GM21528 (cell line): Measurements from ENCODE around the gene PRRG3.

Experiments
- ATAC-seq: cut with Tn5 transposase; IDR thresholded peaks from one replicate; pipeline ENCODE4 v1.9.1; 2021; ENCODE audit warnings: mild to moderate bottlenecking, moderate library complexity; ENCODE audit not compliant: unreplicated experiment, low FRiP score

PRRG3 gene

DNA sequence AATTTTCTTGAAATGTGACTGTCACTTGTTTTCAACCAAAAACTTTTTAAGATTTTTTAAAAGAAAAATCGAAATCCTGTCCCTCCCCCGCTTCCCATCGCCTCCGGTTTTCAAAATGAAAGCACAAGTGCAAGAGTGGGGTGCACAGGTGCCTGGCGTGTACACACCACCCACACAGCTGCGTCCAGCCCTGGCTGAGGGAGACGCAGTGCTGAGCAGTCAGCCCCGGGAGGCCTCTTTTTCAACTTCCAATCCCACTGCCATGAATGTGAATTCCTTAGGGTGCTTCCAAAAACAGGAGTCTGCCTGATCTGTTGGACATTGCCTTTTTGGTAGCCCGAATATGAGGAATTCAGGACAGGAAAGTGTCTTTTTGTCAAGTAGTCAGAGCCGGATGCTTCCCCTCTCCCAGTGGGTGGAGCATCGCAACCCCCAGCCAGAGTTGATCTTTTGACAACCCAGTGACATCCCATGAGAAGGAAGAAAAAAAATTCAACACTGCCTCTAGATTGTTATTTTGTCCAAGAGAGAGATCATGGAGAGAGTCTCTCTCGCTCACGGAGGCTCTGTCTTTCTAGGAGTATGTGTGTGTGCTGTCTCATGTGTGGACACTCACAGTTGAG, 8.9 kb downstream of the PRRG3 start:
- ATAC-seq = no peak

DNA sequence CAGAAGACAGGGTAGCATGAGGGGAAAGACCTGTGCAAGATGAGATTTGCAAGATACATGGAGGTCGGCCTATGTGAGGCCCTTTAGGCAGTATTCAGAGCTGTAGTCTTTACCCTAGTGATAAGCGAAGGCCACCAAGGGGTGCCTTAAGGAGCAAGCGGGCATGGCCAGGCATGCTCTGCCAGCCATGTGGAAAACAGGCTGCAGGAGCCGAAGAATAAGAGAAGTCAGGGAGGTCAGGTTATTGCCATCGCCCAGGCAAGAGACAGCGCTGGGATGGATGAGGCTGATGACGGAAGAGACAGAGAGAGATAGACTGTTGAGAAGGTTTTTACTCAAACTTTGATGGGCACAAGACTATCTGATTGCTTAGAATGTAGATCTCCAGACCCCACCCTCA, 13.6 kb downstream of the PRRG3 start:
- ATAC-seq = no peak

DNA sequence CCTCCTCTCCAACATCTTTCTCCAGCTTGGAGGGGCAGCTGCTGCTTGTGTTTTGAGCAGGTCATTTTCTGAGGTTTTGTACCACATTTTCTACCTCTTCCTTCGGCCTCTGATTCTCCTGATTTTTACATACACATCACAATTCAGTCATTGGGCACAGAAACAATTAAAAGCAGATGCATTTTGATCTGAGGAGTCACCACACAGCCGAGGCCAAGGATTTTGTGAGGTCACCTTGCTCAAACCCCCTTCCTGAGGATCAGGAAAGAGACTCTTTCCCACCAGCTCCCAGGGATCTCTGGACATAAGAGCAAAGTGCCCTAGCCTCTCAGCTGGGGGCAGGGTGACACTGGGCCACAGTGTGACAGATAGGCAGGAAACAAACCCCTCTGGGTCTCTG, 15.2 kb downstream of the PRRG3 start:
- ATAC-seq = no peak

DNA sequence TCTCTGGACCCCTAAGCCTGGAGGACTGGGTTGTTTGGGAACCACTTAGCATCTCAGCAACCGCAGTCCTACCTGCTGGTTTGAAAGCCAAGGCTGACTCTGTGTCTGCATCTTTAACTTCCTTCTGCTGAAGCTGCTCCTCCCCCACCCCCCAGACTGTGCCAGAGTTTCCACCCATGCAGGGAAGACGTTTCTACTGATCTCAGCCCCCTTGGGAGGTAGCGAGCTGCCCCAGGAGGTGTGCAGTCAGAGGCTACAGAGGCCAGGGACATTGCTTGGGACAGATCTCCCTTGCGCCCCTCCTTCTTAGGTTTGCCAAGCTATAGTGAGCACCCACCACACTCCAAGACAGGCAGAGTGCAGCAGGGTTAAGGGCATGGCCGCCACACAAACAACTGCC, 15.9 kb downstream of the PRRG3 start:
- no peak for ATAC-seq

DNA sequence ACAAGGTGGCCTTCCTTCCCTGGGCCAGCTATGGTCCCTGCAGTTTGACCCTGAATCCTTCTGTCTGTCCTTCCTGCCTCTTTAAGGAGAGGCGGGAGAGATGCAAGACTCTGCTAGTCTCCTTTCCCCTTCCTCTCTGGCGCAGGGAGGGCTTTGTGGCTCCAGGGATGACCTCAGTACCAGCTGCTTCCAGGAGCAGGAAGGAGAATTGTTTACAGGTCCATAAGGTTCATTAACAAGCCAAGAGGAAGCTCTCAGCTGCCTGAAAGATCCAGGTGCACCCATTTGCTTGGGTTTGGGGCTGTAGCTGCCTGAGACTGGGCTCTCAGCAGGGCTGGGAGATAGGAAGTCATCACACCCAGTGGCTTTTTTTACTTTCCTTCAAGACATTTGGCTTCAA, 16.5 kb downstream of the PRRG3 start:
- ATAC-seq = no peak

DNA sequence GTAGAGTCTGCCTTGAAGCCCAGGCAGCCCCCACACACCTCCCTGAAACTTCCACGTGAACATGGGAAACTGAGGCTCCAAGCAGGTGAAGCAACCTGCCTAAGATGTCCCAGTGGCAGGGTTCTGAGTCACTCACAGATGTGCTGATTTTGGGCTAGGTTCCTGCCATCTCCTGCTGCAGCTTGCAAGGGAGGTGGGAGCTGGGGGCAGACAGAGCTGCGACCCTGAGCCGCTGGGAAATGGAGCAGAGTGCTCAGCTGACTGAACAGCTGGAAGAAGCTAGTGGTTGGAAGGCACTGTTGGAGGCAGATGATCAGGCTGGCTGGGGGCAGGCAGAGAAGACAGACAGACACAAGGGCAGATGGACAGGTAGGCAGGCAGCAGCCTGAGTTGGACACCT, 17.0 kb downstream of the PRRG3 start:
- no peak for ATAC-seq

DNA sequence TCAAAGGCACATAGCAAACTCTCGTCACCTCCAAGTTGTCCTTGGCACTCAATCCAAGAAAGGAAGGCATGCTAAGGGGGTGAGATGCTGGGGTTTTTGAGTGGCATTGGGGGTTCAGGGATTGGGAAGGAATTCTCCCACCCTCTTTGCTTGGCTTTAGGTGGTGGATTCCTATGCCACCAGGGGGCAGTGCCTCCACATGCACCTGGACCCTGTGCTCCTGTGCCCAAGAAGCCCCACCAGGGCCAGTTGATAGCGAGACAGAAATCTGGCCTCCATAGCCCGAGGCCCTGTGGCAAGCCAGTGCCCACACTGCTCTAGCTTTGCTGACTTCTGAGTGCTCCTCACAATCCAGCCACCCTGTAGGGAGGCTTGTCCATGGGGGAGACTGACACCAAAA, 18.6 kb downstream of the PRRG3 start:
- no peak for ATAC-seq

DNA sequence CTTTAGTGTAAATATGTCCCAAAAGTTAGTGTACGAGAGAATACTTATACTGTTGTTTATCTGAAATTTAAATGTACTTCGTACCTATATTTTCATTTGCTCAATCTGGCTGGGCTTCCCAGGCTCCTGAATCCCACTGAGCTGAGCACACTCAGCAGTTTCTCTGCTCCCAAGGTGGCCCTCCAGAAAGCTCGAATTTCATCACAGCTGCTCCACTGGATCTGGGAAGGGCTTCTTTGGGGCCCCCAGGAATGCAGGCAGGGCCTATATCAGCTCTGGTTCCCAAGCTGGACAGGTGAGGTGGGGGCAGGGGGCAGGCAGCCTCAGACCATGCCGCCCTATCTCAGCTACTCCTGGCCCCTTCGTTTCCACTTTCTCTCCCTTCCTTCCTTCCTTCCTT, 19.1 kb downstream of the PRRG3 start:
- ATAC-seq = no peak

DNA sequence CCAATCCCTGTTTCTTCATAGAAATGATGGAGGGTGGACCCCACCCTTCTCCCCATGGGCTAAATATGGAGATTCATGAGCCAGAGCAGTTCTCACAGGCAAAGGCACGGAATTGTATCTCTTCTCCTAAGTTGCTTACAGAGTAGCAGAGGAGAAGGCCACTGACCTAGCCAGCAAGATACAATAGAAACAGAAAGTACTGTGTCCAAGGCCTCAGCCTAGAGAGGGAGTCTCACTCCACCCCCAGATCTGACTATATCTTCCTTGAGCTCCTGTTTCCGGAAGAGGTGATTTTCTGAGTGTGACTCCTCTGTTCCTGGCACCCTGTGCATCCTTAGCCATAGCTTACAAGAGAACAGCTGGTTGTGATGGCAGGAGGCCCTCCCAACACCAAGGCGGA, 20.5 kb downstream of the PRRG3 start, which contains the start of gene FATE1:
Gene FATE1 (plus strand): TSS at position 284 of the 400 bp plus-strand sequence. CDS start 85 bp downstream, at position 369.
- no peak for ATAC-seq

DNA sequence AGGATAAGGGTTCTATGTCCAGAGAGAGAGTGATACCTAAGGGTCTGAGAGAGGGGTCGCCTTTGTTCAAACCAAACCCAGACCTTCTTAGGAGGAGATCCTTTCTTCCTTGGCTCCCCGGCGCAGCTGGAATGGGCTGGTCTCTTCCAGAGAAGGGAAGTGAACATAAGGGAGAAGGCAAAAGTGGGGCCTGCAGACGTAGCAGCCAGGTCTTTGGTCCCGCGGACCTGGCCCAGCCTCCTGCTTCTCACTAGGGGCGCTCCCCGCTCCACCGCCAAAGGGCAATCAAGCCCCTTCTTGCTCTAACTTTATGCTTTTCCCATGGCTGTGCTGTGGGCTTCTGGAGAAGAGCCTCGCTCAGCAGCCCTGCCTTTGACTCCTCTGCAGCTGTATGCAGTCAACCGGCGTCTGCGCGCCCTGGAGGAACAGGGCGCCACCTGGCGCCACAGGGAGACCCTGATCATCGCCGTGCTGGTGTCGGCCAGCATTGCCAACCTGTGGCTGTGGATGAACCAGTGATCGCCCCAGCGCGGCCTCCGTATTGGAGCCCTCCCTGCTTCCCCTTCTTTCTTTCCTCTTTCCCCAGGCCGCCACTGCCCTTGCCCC, 27.1 kb downstream of the PRRG3 start:
- ATAC-seq = no peak

DNA sequence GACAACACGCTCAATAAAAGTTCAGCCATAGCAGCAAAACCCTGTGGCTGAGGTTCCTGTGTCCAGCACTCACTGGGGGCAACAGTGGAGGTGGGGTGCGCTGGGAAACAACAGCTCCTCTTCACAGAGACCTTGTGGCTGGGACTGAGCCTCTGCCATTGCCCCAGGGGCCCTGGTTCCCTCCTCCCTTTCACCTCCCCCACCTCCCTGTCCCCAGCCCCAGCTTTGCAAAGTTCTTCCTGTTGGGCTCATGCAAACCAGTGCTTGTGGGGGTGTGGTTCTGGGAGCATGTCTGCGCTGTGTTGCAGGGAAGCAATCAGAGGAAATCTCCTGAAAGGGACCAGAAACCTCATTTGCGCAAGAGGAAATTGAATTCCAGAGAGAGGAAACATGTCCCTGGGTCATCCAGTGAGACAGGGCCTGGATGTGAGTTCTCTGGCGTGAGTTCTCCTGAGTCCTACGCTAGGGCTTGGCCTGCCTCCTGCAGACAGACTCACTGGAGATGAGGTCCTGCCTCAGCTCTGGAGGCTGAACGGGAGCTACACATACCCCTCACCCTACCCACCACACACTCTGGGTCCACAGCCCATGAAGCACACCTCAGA, 28.0 kb downstream of the PRRG3 start:
- ATAC-seq = no peak

DNA sequence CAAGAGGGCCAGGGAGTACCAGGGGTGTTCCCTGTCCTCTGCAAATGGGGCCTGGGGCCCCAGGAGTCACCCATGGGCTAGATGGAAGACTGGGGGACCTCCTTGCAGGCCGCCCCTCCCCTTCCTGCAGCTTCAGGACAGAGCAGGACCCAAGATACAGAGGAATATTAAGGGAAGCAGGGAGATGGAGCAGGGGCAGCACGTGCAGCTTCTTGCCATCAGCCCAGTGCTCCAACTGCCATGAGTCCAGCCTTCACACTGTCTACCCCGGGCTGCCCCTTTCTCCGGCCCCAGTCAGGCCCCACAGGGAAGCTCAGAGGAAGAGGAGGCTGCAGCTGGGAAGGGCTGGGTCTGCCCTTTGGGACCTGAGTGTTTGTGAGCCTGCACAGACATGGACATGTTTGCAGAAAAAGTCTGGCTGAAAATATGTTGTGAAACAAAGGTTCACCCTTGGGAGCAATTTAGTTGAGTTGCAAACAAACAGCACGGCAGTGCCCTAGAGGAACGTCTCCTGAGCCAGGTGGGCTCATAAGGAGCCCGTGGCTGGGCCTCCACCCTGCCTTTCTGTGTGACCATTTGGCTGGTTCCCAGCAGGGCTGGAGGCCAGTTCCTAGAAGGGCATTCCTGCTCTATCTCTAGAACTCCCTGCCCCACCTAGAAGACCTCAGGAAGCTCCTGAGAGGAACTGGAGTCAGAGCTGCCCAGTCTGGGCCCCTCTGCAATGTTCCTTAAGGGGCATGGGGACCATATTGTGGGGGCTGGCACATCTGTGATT, 29.5 kb downstream of the PRRG3 start:
- ATAC-seq = no peak

DNA sequence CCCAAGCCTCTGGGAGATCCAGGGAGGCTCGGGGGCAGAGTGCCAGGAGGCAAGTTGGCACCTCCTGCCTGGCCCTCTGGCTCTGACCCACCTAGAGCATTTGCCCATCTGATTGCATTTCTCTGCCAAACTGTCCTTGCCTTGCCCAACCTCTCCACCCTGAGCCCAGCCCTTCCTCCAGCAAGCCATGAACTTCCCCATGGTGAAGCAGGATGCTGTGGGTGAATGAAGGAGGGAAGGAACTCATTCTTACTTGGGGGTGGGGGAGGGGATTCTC, 30.0 kb downstream of the PRRG3 start:
- no peak for ATAC-seq

DNA sequence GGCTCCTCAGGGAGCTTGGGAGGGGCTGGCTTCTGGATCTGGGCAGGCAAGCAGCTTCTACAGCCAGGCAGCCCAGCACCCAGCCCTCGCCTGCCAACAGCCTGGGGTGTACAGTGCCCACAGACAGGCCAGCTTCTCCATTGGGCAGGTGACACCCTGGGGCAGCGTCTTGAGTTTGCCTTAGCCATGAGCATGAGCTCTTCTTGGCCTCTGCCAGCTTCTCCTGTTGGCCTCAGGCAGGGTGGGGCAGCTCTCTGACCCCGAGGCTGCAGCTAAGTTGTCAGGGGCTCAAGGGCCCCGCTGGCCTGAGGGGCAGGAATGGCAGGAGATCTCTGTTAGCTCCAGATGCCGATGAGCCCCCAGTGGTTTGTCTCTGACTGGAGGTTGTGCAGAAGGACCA, 31.5 kb downstream of the PRRG3 start:
- ATAC-seq = no peak

DNA sequence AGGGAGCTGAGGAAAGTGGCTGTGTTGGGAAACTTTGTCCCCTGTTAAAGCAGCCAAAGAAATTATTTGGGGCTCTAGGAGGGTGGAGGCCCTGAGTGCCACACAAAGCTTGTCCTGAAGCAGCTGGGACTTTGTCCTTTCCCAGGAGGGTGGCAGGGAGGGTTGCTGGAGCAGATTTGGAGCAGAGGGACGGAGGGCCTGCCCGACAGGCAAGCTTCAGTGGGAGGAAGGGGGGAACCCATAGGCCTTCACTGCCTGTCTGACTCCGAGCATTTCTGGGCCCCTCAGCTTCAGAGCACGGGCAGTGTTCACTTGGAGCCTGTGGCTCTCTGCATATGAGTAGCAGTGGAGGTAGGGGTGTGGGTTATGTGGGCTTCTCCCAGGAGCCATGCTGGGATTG, 32.1 kb downstream of the PRRG3 start:
- ATAC-seq = no peak

DNA sequence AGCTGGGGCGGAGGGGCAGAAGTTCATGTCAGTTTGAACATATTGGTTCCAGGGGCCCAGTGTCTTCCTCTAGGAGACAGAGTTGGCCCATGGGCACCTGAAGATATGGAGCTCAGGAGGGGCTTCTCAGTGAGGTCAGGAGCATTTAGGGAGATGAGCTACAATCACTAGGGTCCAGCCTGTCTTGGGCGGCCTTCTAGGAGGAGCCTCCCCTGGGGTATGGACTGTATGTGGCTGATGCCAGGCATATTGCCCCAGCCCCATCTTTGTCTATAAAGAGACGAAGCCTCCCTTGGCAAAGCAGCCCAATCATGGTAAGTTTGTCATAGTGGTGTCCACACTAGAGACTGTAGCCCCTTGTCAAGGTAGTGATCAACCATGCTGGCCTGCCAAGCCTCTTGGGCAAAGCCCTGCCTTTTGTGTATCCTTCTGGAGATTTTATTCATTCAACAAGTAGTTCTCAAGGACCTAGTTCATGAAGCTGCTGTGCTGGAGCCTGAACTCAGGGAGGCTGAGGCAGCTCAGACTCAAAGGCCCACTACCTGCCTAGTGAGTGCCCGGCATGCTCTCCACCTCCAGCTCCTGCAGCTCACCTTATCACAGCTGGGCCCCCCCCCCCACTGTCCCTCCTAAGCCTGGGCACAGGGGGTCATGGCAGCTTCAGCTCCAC, 33.9 kb downstream of the PRRG3 start:
- no peak for ATAC-seq

DNA sequence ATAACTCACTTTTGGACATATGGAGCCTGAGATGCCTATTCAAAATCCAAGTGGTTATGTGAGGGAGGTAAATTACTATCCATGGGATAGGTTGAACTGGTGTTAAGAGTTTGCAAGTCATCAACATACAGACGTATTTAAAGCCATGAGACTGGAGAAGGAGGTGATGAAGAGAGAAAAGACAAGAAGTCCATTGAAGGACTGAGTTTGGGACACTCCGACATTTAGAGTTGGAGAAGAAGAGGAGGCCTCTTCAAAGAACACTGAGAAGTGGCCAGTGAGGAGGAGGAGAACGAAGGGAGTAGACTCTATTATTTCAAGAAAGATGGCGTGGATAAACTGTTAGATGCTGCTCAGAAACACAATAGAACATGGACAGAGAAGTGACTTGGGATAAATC, 39.2 kb downstream of the PRRG3 start, which contains the start of gene CNGA2:
Gene CNGA2 (plus strand): TSS at position 301 of the 400 bp plus-strand sequence. CDS start 3,738 bp downstream, outside the sequence.
- ATAC-seq = no peak

DNA sequence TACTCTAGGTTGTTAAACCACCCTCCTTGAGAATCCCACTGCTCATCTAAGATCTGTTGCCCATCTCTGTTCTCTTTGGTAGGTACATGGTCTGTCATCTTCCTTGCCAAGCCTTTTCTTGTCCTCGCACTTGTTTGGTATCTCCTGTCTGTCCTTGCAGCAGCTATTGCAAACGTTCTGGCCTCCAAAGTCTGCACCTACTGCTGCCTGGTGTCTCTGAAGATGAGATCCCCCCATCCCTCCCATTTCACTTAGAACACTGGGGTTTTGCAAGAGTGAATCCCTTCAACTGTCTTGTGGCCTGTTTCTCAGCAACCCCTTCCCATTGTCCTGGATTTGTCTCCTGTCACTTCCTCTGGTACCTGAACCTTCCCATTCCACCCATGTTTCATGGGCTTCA, 40.0 kb downstream of the PRRG3 start:
- no peak for ATAC-seq

DNA sequence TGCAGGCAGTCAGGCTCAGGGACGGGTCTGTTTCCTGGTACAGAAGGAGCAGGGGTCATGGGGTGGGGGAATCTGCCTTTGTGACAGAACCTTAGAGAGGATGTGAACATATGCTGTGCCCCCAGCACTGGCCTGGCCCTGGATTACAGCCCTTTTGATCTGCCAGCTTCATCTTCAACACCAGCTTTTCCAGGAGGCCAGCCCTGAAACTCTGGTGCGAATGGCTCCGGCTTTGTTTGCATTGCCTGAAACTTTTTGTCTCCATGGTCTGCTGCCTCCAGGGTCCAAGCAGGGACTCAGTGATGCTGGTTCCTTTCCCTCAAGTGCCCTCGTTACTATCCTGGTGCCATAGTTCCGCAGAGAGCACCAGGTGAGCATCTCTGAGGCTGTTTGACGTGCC, 41.4 kb downstream of the PRRG3 start:
- ATAC-seq = no peak

DNA sequence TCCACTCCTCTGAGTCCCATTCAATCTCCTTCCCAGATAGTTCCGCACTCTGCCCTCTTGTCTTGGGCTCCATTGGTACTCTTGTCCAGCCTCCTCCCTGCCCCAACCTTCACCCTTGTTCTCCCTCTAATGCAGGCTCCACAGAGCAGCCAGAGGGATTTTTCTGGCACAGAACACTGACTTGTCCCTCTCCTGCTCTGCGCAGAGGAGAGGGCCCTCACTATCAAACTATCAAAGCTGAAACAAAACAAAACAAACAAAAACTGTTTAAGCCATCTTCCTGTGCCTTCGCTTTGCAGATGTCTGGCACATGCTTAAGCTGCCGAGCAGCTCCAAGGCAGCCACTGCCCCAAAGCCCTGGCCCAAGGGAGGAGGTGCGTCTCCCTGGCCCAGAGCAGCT, 42.2 kb downstream of the PRRG3 start:
- ATAC-seq = no peak

DNA sequence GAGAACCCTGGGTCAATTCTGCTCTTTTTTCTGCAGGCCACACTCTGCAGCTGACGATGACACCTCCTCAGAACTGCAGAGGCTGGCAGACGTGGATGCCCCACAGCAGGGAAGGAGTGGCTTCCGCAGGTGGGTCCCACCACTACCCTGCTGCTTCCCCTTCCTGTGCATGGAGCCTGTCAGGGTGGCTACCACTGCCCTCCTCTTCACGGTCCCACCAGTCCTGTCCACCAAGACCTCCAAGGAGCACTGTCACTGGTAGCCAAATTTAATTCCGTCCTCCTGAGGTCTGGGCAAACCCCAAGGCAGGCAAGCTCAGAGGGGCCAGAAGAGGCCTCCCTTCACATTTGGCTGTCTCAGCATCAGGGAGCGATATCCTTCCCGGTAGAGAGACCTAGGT, 43.5 kb downstream of the PRRG3 start:
- ATAC-seq = no peak
